ENCODE results near the gene AP3S2.
"Not testable (repeated sequence)": the region's sequence is repeated elsewhere in the genome, so short reads cannot be mapped to it uniquely, and the experiment has no call there.

Gene AP3S2

DNA sequence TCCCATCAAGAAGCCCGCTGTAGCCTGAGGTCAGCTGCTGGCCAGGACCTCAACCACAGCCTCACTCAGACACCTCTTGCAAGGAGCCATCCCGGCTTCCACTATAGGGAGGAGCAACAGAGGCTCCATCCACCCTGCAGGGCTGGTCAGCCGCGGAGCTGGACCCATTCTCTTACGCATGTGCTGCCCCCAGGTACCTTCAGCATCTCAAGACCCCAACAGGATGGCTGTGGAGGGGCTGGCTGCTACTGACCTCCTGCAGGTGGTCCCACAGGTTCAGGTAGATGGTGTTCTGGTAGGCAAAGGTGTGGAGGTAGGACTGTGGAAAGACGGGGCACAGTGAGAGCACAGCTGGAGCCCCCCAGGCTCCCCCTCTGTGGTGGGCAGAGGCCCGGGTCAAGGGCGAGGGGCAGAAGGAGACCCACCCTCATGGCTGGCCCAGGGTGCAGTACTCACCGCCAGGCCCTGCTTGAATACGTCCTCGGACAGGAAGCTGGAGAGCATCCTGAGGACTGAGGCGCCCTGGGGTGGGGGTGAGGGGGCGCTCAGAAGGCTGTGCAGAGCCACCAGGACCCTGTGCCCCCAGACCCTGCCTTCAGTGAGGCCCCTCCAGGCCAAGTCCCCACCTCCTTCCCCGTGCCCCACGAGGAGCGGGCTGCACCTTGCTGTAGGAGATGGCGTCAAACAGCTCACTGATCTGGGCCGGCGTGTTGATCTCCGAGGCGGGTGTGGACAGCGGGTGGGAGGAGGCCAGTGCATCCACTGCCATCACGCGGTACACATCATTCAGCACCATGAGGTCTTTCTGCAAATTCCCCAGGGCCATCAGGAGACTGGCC lies 90.6 kb downstream of the AP3S2 start:
- DNase-seq (ENCODE audit: low read depth in 2 of 2, low spot score in 1 of 2), result no peak

DNA sequence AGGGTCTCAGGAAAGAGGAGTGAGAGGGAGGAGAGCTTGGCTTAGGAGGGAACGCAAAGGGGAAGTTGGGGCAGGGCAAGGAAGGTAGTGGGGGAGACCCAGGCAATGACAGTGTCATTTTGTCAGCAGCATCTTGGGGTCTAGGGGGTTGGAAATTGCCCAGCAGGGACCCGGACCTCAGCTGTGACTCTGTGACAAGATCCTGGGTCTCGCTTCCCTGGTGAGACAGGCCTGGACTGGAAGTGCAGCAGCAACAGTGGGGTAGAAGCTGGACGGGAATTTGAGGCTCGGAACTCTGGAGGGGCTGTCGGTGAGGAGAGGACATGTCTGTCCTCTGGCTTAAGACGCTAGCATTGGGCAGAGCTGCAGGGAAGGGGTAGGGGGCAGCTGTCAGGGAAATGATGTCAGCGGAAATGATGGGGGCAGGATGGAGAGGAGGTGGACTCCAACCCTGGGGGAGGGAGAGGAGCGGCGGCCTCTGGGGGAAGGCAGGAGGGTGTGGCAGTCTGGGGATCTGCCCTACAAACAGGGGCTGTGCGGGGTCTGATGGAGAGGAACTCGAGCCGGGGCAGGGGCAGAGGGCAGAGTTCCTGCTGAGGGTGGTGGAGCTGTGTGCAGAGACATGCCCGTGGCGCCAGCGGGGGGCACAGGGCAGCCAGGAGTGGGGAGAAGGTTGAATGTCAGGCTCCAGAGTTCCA lies 91.4 kb downstream of the AP3S2 start:
- DNase-seq (ENCODE audit: low read depth in 2 of 2, low spot score in 1 of 2), result no peak

- no peak for DNase-seq (ENCODE audit: low read depth in 2 of 2, low spot score in 1 of 2)
Measured at GRCh38 chr15:89801471-89802195, 92.2 kb downstream of the AP3S2 start.

GRCh38 chr15:89799918-89800498 lies 93.8 kb downstream of the AP3S2 start:
- no peak for DNase-seq (ENCODE audit: low read depth in 2 of 2, low spot score in 1 of 2)

GRCh38 chr15:89799011-89799911 lies 94.5 kb downstream of the AP3S2 start:
- no peak for DNase-seq (ENCODE audit: low read depth in 2 of 2, low spot score in 1 of 2)

DNA sequence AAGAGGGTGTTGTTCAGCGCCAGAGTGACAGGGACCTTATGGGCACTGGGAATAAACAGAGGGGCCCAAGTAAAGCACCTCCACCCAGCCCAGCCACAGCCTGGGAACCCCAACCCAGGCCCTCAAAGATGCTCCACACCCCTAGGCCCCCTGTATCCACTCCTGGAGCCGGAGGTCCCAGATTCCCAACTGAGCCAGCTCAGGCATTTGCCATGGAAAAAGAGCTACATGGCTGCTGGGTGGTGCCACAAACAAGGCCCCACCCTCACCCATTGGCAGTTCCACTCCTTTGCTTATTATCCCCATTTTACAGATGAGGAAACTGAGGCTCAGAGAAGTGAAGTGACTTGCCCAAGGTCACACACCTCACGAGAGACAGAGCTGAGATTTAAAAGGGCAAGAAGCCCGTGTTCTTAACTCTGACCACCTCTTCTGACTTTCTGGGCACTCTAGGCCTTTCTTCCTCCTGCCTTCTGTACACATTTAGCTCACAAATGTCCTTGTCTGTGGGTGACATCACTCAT lies 96.1 kb downstream of the AP3S2 start:
- no peak for DNase-seq (ENCODE audit: low read depth in 2 of 2, low spot score in 1 of 2)

DNA sequence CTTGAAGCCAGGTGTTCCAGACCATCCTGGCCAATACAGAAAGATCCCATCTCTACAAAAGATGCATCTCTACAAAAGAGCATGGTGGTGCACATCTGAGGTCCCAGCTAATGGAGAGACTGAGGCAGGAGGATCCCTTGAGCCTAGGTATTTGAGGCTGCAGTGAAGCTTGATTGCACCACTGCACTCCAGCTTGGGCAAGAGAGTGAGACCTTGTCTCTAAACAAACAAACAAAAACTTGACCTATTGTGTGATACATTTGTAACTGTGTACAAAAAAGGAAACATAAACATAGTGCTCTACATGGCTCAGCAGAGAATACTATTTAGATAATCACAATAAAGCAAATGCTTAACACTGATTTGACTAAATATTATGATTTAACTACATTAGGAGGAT lies 97.8 kb downstream of the AP3S2 start:
- no peak for DNase-seq (ENCODE audit: low read depth in 2 of 2, low spot score in 1 of 2)

GRCh38 chr15:89794627-89795241 lies 99.1 kb downstream of the AP3S2 start:
- DNase-seq (ENCODE audit: low read depth in 2 of 2, low spot score in 1 of 2), result no peak

GRCh38 chr15:89792106-89792805 lies 101.5 kb downstream of the AP3S2 start:
- DNase-seq (ENCODE audit: low read depth in 2 of 2, low spot score in 1 of 2), result no peak

DNA sequence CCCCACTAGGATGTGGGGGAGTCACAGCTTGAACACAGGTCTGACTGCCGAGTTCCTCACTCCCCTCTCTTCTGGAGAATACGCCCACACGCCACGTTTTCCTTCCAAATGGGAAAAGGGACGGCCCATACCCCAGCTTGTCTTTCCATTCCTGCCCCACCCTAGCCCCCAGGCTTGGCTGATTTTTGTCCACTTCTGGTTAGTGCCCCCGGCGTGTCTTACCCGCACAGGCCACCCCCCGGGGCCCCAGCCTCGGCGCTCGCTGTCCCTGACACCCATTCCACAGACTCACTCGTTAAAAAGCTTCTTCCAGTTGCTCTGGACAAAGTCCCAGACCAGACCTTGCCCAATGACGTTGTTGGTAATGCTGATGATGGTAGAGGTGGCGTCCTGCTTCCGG lies 103.1 kb downstream of the AP3S2 start:
- no peak for DNase-seq (ENCODE audit: low read depth in 2 of 2, low spot score in 1 of 2)

GRCh38 chr15:89790206-89790605 lies 103.6 kb downstream of the AP3S2 start:
- DNase-seq (ENCODE audit: low read depth in 2 of 2, low spot score in 1 of 2), result no peak

GRCh38 chr15:89788585-89788984 lies 105.2 kb downstream of the AP3S2 start:
- DNase-seq (ENCODE audit: low read depth in 2 of 2, low spot score in 1 of 2), result not testable (repeated sequence)

GRCh38 chr15:89787944-89788343 lies 105.8 kb downstream of the AP3S2 start:
- DNase-seq (ENCODE audit: low read depth in 2 of 2, low spot score in 1 of 2), result no peak

- no peak for DNase-seq (ENCODE audit: low read depth in 2 of 2, low spot score in 1 of 2)
Measured at GRCh38 chr15:89785774-89786140, 108.0 kb downstream of the AP3S2 start.

- DNase-seq (ENCODE audit: low read depth in 2 of 2, low spot score in 1 of 2), result no peak
Measured at GRCh38 chr15:89785064-89785773, 108.6 kb downstream of the AP3S2 start.

DNA sequence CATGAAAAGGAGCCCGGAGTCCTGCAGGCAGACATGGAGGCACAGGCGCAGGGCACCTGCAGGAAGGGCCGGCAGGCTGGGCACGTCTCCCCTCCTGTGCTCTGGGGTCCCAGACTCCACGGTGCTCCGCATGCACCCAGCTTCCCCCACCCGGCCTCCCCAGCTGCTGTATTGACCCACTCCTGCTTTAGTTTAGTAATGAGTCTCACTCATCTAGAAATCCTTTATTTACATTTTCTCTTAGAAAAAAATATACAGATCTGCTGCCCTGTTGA lies 109.2 kb downstream of the AP3S2 start:
- no peak for DNase-seq (ENCODE audit: low read depth in 2 of 2, low spot score in 1 of 2)

- DNase-seq (ENCODE audit: low read depth in 2 of 2, low spot score in 1 of 2), result no peak
Measured at GRCh38 chr15:89783861-89784685, 109.7 kb downstream of the AP3S2 start.

All from stimulated activated CD8-positive, alpha-beta memory T cell treated with anti-CD3 and anti-CD28 coated beads, Interleukin-4, amount 100 ng/mL, for 1 hour (primary cell).